Measurements from ENCODE around the gene TSNAXIP1.
"Not testable (repeated sequence)": the region's sequence is repeated elsewhere in the genome, so short reads cannot be mapped to it uniquely, and the experiment has no call there.

The TSNAXIP1 gene

GRCh38 chr16:67861877-67862276 is 55.2 kb downstream of the TSNAXIP1 start:
- DNase-seq, result no peak

GRCh38 chr16:67862623-67863583 is 56.2 kb downstream of the TSNAXIP1 start:
- no peak for DNase-seq

GRCh38 chr16:67864044-67864443 is 57.4 kb downstream of the TSNAXIP1 start:
- not testable (repeated sequence) for DNase-seq

GRCh38 chr16:67864594-67864993 is 57.9 kb downstream of the TSNAXIP1 start:
- DNase-seq, result no peak

- DNase-seq, result peak; percentile 19
These were observed 58.6 kb downstream of the TSNAXIP1 start for GRCh38 chr16:67865318-67865717.

GRCh38 chr16:67868290-67868689 is 61.6 kb downstream of the TSNAXIP1 start:
- DNase-seq, result no peak

- no peak for DNase-seq
These were observed 63.0 kb downstream of the TSNAXIP1 start for GRCh38 chr16:67869653-67870052.

GRCh38 chr16:67871256-67871655 is 64.6 kb downstream of the TSNAXIP1 start:
- DNase-seq, result no peak

- no peak for DNase-seq
These were observed 65.5 kb downstream of the TSNAXIP1 start for GRCh38 chr16:67872131-67872630.

GRCh38 chr16:67872631-67873434 is 66.1 kb downstream of the TSNAXIP1 start, which contains the start of gene EDC4:
EDC4 (plus strand) TSS chr16:67873052; CDS start chr16:67873262, 210 bp downstream.
- DNase-seq, result peak; percentile 90

GRCh38 chr16:67873435-67874370 is 67.0 kb downstream of the TSNAXIP1 start:
- no peak for DNase-seq

GRCh38 chr16:67874372-67874771 is 67.7 kb downstream of the TSNAXIP1 start:
- DNase-seq, result no peak

GRCh38 chr16:67877064-67877463 is 70.4 kb downstream of the TSNAXIP1 start:
- no peak for DNase-seq
